Fibroblast of lung (primary cell): ENCODE results near the gene NOCT.

Experiments
- EZH2 ChIP-seq: IDR thresholded peaks from 2 replicates; pipeline ENCODE4 v1.5.1; 2012; ENCODE audit warnings: low read length, control low read depth, mild to moderate bottlenecking; ENCODE audit errors: missing control alignments
- TF ChIP-seq, protein P1 (sequence below), 2 donors: IDR thresholded peaks in 1 of 2; conservative IDR thresholded peaks in 1 of 2; 1 replicate in 1 of 2; 2 replicates in 1 of 2; pipeline ENCODE4 v1.5.1; 2011 to 2012; ENCODE audit warnings: low read length in 2 of 2, control low read depth in 1 of 2, inconsistent platforms in 1 of 2, low read depth in 1 of 2, mild to moderate bottlenecking in 1 of 2

DNA sequence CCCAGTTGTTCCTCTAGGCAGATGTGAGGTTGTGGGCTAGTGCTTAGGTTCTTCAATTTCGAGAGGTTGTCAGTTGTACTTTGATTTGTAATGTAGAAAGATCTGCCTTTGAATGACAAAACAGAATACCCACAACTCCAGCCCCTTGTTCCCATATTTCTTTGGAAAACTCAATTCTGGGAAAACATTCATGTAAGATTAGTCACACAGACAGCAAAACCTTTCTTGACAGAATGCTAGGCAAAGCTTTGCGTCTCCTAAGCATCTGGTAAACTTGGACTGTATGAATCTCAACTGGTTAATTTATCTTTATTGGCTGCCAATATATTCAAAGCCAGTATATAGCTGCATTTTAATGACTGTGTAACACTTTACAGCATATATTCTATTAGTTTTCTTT lies 34.9 kb downstream of the NOCT start:
- TF ChIP-seq, protein P1, sequence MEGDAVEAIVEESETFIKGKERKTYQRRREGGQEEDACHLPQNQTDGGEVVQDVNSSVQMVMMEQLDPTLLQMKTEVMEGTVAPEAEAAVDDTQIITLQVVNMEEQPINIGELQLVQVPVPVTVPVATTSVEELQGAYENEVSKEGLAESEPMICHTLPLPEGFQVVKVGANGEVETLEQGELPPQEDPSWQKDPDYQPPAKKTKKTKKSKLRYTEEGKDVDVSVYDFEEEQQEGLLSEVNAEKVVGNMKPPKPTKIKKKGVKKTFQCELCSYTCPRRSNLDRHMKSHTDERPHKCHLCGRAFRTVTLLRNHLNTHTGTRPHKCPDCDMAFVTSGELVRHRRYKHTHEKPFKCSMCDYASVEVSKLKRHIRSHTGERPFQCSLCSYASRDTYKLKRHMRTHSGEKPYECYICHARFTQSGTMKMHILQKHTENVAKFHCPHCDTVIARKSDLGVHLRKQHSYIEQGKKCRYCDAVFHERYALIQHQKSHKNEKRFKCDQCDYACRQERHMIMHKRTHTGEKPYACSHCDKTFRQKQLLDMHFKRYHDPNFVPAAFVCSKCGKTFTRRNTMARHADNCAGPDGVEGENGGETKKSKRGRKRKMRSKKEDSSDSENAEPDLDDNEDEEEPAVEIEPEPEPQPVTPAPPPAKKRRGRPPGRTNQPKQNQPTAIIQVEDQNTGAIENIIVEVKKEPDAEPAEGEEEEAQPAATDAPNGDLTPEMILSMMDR (conservative IDR thresholded peaks at IDR 0.05 in 1 of 2, IDR thresholded peaks at IDR 0.05 in 1 of 2; ENCODE audit: low read depth in 1 of 2, low read length in 2 of 2) = no peak
- TF ChIP-seq EZH2 = no peak
